ENCODE measurements around the gene PNMA6A. TPM values are rescaled to one million over a fixed set of nuclear protein-coding genes. Genes with fewer than 3 reads are reported as not detected.

PNMA6A gene
- total RNA-seq, 2 experiments from 2014 or later, result 2.2 to 9.8 TPM

DNA sequence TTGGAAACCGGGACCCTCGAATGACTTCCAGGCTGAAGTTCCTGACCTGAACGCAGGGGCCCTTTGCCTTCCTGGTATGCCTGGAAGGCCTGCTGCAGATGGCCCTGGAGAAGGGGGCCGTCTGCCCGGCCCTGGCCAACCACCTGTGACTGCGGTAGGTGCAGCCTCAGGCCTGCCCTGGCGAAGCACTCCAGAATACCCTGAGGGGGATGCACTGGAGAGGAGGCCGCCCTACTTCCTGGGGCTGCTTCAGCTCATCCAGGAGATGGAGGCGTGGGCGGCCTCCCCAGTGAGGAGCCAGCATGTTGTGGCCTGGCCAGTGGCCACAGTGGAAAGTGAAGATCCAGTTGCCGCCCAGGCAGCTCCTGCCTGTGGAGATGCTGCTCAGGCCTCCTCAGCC lies 42.4 kb upstream of the PNMA6A start:
- no peak for DNase-seq (ENCODE audit: low spot score)
- Histone ChIP-seq H3K9me2 (ENCODE audit: insufficient read depth, low read length) (no peaks in the 10 kb centered on the region), H3K36me3 (ENCODE audit: insufficient read depth, low read length) (no peaks in the 10 kb centered on the region), H3K4me1 (ENCODE audit: insufficient read depth, low read length, poor library complexity, severe bottlenecking) (peaks cover 3% of the 10 kb centered on the region), H3K9me3 (ENCODE audit: low read length) (no peaks in the 10 kb centered on the region), H2AFZ (ENCODE audit: low read length) (no peak overlapping the region), H3K4me2 (ENCODE audit: low read length) (no peak overlapping the region), H3K79me2 (ENCODE audit: insufficient read depth, low read depth, low read length) (no peaks in the 10 kb centered on the region), H4K20me1 (ENCODE audit: insufficient read depth, low read length) (no peaks in the 10 kb centered on the region), H3K27ac (ENCODE audit: low read depth, low read length, poor library complexity, severe bottlenecking) (no peak overlapping the region), H3K4me3 (ENCODE audit: low read depth, low read length, poor library complexity, severe bottlenecking) (no peak overlapping the region)
- TF ChIP-seq, protein P1, sequence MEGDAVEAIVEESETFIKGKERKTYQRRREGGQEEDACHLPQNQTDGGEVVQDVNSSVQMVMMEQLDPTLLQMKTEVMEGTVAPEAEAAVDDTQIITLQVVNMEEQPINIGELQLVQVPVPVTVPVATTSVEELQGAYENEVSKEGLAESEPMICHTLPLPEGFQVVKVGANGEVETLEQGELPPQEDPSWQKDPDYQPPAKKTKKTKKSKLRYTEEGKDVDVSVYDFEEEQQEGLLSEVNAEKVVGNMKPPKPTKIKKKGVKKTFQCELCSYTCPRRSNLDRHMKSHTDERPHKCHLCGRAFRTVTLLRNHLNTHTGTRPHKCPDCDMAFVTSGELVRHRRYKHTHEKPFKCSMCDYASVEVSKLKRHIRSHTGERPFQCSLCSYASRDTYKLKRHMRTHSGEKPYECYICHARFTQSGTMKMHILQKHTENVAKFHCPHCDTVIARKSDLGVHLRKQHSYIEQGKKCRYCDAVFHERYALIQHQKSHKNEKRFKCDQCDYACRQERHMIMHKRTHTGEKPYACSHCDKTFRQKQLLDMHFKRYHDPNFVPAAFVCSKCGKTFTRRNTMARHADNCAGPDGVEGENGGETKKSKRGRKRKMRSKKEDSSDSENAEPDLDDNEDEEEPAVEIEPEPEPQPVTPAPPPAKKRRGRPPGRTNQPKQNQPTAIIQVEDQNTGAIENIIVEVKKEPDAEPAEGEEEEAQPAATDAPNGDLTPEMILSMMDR (conservative IDR thresholded peaks at IDR 0.05; ENCODE audit: low read length), result no peak
- no peak for TF ChIP-seq EZH2phosphoT487 (IDR thresholded peaks at IDR 0.05; ENCODE audit: borderline replicate concordance, low read depth, low read length)
- intact Hi-C loops (cut with micrococcal nuclease; ENCODE audit: unreplicated experiment), result loop anchor here (5.0 kb wide), 1 partner anchor 477 kb away; no protein-coding TSS in a partner anchor
- POLR2A ChIA-PET, result no interaction called here
- no TSS peak for BruUV-seq (replicated peaks)
- CTCF ChIA-PET (ENCODE audit: unreplicated experiment), result no interaction called here

DNA sequence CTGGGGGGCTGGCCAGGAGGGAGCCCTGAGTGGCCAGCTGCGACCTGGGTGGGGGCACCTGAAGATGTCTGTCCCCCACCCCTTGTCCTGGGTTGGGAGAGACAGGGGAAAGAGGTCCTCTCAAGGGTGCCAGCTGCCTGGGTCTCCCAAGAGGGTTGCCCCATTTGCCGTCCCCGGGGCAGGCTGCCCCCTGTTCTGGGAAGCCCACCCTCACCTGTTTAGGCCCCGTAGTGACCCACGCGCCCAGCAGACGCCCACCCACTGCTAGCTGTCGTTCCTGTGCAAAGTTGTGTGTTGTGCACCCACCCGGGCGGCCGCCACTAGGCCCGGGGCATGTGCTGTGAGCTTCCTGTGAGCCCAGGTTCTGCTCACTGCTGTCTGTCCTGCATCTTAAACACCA lies 41.5 kb upstream of the PNMA6A start:
- Histone ChIP-seq H3K79me2 (ENCODE audit: insufficient read depth, low read depth, low read length) (no peaks in the 10 kb centered on the region), H3K9me3 (ENCODE audit: low read length) (no peaks in the 10 kb centered on the region), H3K4me3 (ENCODE audit: low read depth, low read length, poor library complexity, severe bottlenecking) (no peak overlapping the region), H3K27ac (ENCODE audit: low read depth, low read length, poor library complexity, severe bottlenecking) (no peak overlapping the region), H2AFZ (ENCODE audit: low read length) (no peak overlapping the region), H4K20me1 (ENCODE audit: insufficient read depth, low read length) (no peaks in the 10 kb centered on the region), H3K9me2 (ENCODE audit: insufficient read depth, low read length) (no peaks in the 10 kb centered on the region), H3K4me2 (ENCODE audit: low read length) (no peak overlapping the region), H3K4me1 (ENCODE audit: insufficient read depth, low read length, poor library complexity, severe bottlenecking) (peaks cover 3% of the 10 kb centered on the region), H3K36me3 (ENCODE audit: insufficient read depth, low read length) (no peaks in the 10 kb centered on the region)
- intact Hi-C loops (cut with micrococcal nuclease; ENCODE audit: unreplicated experiment), result loop anchor here (5.0 kb wide), 1 partner anchor 476 kb away; no protein-coding TSS in a partner anchor
- ChIA-PET CTCF (ENCODE audit: unreplicated experiment) (no interaction called here), POLR2A (interaction anchor here (0.6 to 0.8 kb wide), 2 partner anchors 57 to 390 kb away, joined by 3 to 4 read pairs; no protein-coding TSS in a partner anchor)
- BruUV-seq (replicated peaks), result no TSS peak
- no peak for TF ChIP-seq EZH2phosphoT487 (IDR thresholded peaks at IDR 0.05; ENCODE audit: borderline replicate concordance, low read depth, low read length)
- TF ChIP-seq, protein P1 (conservative IDR thresholded peaks at IDR 0.05; ENCODE audit: low read length), result no peak
- DNase-seq (ENCODE audit: low spot score), result no peak

DNA sequence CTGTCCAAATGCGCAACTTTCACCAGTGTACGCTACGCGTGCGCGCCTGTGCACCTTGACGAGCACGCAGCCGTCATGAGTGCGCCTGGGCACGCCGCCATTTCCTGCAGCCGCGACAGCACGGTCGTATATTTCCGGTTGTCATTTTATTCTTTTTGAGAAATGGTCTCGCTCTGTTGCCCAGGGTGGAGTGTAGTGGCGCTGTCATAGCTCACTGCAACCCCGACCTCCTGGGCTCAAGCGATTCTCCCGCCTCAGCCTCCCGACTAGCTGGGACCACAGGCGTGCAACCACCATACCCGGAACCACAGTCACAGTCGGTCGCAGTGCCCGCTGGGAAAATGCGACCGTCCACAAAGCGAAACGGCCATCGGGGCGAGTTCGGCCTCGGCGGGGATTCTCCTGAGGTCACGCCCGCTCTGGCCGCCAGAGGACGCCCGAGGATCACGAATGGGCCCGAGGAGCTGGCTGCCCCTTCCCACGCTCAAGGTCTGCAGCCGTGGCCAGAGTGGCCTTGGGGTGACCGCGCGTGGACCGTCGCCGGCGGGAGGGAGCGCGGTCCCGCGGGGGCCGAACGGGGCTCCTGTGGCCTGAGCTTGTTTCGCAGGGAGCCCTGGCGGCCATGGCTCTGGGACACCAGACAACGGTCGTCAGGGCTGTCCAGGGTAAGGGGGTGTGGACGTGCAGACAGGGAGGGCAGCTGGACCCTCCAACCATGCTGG lies 39.7 kb upstream of the PNMA6A start:
- ChIA-PET POLR2A (interaction anchor here (0.9 kb wide), 1 partner anchor 12 kb away, joined by 3 read pairs; no protein-coding TSS in a partner anchor), CTCF (ENCODE audit: unreplicated experiment) (interaction anchor here (0.5 to 2.0 kb wide), 5 partner anchors 13 to 626 kb away, joined by 3 to 4 read pairs (median 3); no protein-coding TSS in a partner anchor)
- DNase-seq (ENCODE audit: low spot score), result peak; percentile 50
- Histone ChIP-seq H3K79me2 (ENCODE audit: insufficient read depth, low read depth, low read length) (no peaks in the 10 kb centered on the region), H3K27ac (ENCODE audit: low read depth, low read length, poor library complexity, severe bottlenecking) (no peak overlapping the region), H4K20me1 (ENCODE audit: insufficient read depth, low read length) (no peaks in the 10 kb centered on the region), H2AFZ (ENCODE audit: low read length) (no peak overlapping the region; the same call in 1 of the 2 replicates), H3K4me2 (ENCODE audit: low read length) (peak overlapping the region; percentile 47; the same call in 1 of the 2 replicates), H3K9me3 (ENCODE audit: low read length) (no peaks in the 10 kb centered on the region), H3K4me1 (ENCODE audit: insufficient read depth, low read length, poor library complexity, severe bottlenecking) (peaks cover 3% of the 10 kb centered on the region), H3K9me2 (ENCODE audit: insufficient read depth, low read length) (no peaks in the 10 kb centered on the region), H3K36me3 (ENCODE audit: insufficient read depth, low read length) (no peaks in the 10 kb centered on the region), H3K4me3 (ENCODE audit: low read depth, low read length, poor library complexity, severe bottlenecking) (peak overlapping the region; percentile 8)
- intact Hi-C loops (cut with micrococcal nuclease; ENCODE audit: unreplicated experiment), result loop anchor here (1.0 to 5.0 kb wide), 2 partner anchors 406 to 475 kb away; no protein-coding TSS in a partner anchor
- TF ChIP-seq EZH2phosphoT487 (IDR thresholded peaks at IDR 0.05; ENCODE audit: borderline replicate concordance, low read depth, low read length), result no peak
- TF ChIP-seq, protein P1 (conservative IDR thresholded peaks at IDR 0.05; ENCODE audit: low read length), result peak; percentile 75
- no TSS peak for BruUV-seq (replicated peaks)
